DOHH2 (cell line): Measurements from ENCODE around the gene OTC.

Experiments
- EZH2phosphoT487 ChIP-seq: fragments of 200-600 bp; sonication (generic); IDR thresholded peaks from 2 replicates; pipeline ENCODE4 v1.6.1; 2017; ENCODE audit warnings: borderline replicate concordance, mild to moderate bottlenecking, antibody characterized with exemption, low read length, moderate library complexity, mixed read lengths
- TF ChIP-seq, protein P1 (sequence below): fragments of 200-600 bp; sonication (generic); IDR thresholded peaks from one replicate; pipeline ENCODE4 v1.5.1; 2014; ENCODE audit warnings: antibody characterized with exemption, mild to moderate bottlenecking, low read depth, low read length; ENCODE audit not compliant: poor library complexity, severe bottlenecking

- TF ChIP-seq, protein P1, sequence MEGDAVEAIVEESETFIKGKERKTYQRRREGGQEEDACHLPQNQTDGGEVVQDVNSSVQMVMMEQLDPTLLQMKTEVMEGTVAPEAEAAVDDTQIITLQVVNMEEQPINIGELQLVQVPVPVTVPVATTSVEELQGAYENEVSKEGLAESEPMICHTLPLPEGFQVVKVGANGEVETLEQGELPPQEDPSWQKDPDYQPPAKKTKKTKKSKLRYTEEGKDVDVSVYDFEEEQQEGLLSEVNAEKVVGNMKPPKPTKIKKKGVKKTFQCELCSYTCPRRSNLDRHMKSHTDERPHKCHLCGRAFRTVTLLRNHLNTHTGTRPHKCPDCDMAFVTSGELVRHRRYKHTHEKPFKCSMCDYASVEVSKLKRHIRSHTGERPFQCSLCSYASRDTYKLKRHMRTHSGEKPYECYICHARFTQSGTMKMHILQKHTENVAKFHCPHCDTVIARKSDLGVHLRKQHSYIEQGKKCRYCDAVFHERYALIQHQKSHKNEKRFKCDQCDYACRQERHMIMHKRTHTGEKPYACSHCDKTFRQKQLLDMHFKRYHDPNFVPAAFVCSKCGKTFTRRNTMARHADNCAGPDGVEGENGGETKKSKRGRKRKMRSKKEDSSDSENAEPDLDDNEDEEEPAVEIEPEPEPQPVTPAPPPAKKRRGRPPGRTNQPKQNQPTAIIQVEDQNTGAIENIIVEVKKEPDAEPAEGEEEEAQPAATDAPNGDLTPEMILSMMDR: no peak
- no peak for TF ChIP-seq EZH2phosphoT487
These were observed 33.8 kb upstream of the OTC start for GRCh38 chrX:38318606-38319005.
